Measurements from ENCODE around the gene TREML4.
A peak's percentile ranks its signal among the peaks of the same experiment; 100 is the strongest.

The TREML4 gene

GRCh38 chr6:41255638-41256246, 27.6 kb downstream of the TREML4 start:
- DNase-seq: no peak

GRCh38 chr6:41256383-41256782, 28.2 kb downstream of the TREML4 start:
- DNase-seq: no peak

- DNase-seq: peak; percentile 4
Measured at GRCh38 chr6:41257369-41258195, 29.4 kb downstream of the TREML4 start.

- no peak for DNase-seq
Measured at GRCh38 chr6:41258196-41258493, 30.0 kb downstream of the TREML4 start.

- no peak for DNase-seq
Measured at GRCh38 chr6:41262401-41262800, 34.3 kb downstream of the TREML4 start.

- no peak for DNase-seq
Measured at GRCh38 chr6:41263267-41263666, 35.1 kb downstream of the TREML4 start.

- no peak for DNase-seq
Measured at GRCh38 chr6:41266541-41266940, 38.4 kb downstream of the TREML4 start.

- no peak for DNase-seq
Measured at GRCh38 chr6:41268478-41268877, 40.3 kb downstream of the TREML4 start.

GRCh38 chr6:41269166-41269565, 41.0 kb downstream of the TREML4 start:
- DNase-seq: no peak

- DNase-seq: no peak
Measured at GRCh38 chr6:41269716-41270115, 41.6 kb downstream of the TREML4 start.

- DNase-seq: no peak
Measured at GRCh38 chr6:41271901-41272395, 43.8 kb downstream of the TREML4 start.

- no peak for DNase-seq
Measured at GRCh38 chr6:41272591-41273240, 44.6 kb downstream of the TREML4 start.

GRCh38 chr6:41273714-41274113, 45.6 kb downstream of the TREML4 start:
- no peak for DNase-seq

GRCh38 chr6:41274256-41274655, 46.1 kb downstream of the TREML4 start:
- no peak for DNase-seq

GRCh38 chr6:41275489-41275888, 47.3 kb downstream of the TREML4 start:
- no peak for DNase-seq

- DNase-seq: no peak
Measured at GRCh38 chr6:41277605-41278004, 49.5 kb downstream of the TREML4 start.

- peak; percentile 8 for DNase-seq
Measured at GRCh38 chr6:41278699-41279405, 50.7 kb downstream of the TREML4 start.

GRCh38 chr6:41280381-41281057, 52.4 kb downstream of the TREML4 start:
- DNase-seq: no peak

GRCh38 chr6:41283600-41283999, 55.5 kb downstream of the TREML4 start:
- no peak for DNase-seq

GRCh38 chr6:41284726-41285125, 56.6 kb downstream of the TREML4 start:
- no peak for DNase-seq

GRCh38 chr6:41286544-41287346, 58.6 kb downstream of the TREML4 start, which contains the start of gene TREM1:
Gene TREM1, minus strand, starts transcription at chr6:41286682. Its CDS starts 27 bp downstream, at chr6:41286655.
- DNase-seq: no peak
